ENCODE data around the gene FAM234B.

DNA sequence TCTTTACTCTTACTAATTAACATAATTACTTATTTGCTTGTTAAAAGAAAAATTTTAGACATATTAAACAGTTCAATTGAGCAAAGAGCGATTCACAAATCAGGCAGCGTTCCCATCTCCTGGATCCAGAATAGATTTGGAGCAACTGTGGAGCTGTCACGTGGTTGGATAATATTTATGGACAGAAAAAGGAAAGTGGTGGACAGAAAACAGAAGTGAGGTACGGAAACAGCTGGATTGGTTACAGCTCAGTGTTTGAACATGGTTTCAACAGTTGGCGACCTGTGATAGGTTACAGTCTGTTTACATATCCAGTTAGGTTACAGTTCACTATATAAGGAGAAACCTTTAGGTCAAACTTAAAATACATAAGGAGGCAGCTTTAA is 19.7 kb upstream of the FAM234B start:
- TF ChIP-seq GATA1 (IDR thresholded peaks at IDR 0.05; ENCODE audit: low read depth, low read length) = no peak
- no peak for TF ChIP-seq POLR2A (IDR thresholded peaks at IDR 0.05; ENCODE audit: low read length)
